NCI-H2196 treated with DMSO at 0.1 percent for 48 hours (cell line): ENCODE results near the gene PSMC3.

Experiments
- DNase-seq: peaks from one replicate; lab custom pipeline; 2025; ENCODE audit not compliant: unreplicated experiment; lab: John Stamatoyannopoulos, UW

Gene PSMC3

GRCh38 chr11:47413908-47414684 is 12.1 kb downstream of the PSMC3 start:
- no peak for DNase-seq

- DNase-seq: no peak
Observed at GRCh38 chr11:47413351-47413750, 12.9 kb downstream of the PSMC3 start.

DNA sequence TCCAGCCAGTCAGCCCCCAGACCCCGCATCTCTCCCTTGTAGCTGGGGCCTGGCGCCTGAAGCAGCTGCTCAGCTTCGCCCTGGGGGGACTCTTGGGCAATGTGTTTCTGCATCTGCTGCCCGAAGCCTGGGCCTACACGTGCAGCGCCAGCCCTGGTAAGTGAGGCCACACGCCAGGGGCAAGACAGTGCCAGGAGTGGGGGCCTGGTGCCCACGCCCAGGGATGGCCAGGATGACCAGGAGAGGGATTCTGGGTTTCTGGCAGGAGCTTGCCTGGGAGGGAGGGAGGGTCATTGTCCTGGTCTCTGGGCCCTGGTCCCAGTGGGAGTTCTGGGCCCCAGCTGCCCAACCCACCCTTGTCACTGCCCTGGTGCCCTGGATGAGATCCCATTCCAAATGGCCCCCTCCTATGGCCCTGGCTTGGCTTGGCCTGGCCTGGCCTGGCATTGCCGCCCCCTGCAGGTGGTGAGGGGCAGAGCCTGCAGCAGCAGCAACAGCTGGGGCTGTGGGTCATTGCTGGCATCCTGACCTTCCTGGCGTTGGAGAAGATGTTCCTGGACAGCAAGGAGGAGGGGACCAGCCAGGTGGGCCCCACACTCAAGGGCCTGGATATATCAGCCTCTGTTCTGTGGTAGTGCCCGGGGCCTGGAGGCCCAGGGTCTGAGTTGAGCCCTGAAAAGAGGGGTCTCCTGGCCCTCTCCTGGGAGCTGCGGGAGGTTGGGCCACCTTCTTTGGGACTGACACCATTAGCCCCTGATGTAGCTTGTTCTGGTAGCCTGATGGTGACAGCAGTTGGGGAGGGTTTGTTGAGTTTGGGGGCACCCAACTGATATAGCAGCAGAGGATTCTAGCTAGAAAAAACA is 14.1 kb downstream of the PSMC3 start:
- no peak for DNase-seq

DNA sequence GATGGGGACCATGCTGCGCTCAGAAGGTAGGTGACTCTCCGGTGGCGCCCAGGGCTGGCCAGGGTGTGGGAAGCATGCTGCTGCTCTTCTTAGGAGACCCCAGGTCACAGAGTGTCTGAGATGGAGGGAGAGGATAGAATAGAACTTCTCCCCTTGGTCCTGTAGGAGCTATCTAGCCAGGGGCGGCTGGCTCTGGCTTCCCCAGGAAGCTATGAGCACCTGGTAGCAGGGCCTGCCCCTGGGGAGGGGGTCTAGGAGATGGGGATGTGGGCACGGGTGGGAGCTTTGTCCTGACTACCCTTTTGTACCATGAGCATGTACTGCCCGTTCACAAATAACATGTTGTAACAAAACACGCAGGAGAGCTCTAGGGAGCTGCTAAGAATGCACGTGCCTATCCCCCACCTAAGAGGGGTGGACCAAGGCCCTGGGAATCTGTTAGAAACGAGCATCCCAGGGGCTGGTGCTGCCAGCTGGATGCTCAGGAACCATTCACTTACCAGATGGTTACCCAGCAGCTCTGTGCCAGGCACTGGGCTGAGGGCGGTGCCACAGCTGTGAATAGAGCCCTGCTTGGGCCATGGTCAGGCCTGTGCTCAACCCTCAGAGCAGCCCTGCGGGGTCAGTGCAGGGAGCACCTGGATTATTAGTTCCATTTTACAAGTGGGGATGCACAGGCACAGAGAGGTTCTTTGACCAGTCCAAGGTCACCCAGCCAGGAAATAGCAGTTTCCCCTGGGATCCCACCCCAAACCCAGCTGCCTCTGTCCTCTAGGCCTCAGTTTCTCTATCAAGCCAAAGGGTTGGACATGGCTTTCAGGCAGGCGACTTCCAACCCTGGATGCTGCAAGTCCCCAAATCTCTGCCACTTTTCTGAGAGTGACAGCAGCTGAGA is 15.6 kb downstream of the PSMC3 start:
- DNase-seq: no peak

DNA sequence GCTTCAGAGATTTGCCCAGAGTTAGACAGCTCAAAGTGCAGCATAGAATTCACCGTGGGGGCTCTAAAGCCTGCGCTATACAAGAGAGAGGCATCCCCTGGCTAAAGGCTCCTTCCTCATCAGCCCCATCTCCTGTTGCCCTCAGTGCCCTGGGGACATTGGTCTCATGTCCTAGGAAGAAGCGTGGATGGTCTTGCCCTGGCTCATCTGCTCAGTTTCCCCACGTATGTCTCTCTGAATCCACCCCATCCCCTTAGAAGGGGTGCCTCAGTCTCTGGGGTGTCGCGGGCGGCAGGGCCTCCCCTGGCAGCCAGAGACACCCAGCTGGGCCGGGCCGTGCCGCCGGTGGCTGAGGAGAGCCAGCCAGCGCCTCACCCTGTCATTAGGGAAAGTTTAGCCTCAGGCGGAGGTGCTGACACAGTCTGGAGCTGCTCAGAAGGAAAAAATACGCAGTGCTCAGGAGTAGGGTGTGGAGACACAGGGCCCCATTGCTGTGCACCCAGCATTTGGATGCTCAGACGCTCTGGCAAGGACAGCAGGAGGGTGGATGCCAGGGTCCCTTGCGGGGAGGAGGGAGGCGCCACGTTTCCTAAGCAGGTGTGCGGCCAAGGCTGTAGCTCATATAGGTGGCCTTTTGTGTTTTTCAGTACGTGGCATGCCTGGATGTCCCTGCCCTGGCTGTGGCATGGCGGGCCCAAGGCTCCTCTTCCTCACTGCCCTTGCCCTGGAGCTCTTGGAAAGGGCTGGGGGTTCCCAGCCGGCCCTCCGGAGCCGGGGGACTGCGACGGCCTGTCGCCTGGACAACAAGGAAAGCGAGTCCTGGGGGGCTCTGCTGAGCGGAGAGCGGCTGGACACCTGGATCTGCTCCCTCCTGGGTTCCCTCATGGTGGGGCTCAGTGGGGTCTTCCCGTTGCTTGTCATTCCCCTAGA is 16.5 kb downstream of the PSMC3 start:
- DNase-seq: no peak

DNA sequence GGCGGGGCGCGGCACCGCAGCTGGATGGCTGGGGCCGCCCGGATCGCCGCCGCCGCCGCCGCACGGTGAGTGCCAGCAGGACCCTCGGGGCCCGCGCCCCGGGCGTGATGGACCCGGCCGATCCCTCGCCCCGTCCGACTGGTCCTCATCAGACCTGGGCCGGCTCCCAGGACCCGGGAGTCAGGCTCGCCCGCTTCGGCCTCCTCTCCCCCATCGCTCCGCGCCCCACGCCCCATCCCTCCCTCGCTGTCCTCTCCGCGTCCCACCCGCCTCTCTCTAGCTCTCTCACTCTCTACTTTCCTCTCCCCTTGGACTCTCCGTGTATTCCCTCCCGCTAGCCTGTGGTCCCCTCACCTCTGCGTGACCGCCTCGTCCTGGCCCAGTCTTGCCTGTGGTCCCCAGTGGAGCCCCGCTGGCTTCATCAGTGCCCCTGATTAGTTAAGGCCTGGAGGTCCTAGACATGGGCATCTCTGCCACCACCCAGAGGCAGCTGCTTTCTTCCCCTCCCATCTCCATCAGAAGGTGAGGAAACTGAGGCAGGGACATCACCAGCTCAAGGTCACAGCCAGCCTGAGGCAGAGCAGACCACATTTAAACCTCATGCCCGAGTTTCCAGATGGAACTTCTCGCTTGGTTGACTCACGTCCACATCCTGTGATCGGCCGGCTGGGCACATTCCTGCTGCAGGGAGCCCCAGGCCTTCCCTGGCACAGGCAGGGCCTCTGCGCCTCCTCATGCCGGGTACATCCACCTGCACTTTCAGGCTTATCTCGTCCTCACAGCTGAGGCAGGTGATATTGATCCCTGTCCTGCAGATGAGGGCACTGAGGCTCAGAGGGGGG is 17.4 kb downstream of the PSMC3 start:
- DNase-seq: no peak

DNA sequence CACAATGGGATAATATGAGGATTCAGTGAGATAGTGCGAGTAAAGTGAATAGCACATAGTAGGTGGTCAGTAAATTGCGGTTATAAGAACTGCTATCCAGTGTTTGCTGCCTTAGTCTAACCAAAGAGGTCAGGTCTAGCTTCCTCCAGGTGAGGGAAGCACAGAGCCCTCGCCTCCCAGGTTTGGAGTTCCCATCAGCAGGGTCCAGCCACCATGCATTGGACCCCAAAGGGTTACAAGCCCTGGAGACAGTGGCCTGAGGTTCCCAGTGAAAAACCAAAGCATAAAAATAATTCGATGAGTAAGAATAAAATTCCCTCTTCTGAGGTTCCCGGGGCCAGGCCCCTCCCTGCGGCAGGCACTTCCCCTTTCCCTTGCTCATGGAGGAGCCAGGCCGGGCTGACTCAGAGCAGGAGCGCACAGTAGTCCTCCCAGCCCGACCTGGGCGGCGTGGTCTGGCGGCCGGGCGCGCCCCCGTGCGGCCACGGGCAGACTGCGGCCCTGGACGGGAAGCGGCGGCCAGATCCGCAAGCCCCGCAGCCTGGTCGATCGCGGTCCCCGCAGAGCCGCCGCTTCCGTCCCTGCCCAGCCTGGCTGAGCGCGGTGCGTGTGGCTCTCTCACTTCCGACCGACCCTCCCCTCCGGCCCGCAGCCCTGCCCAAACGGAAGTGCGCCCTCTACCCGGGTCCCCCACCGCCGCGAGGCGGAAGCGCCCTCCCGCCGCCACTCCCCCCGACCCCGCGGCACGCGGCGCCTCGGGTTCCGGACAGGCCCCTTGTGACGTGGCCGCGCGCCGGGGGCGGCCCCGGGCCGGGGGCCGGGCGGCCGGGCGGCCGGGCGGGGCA is 18.3 kb downstream of the PSMC3 start, which contains the start of gene SLC39A13:
Gene SLC39A13, plus strand, starts transcription at position 845 of the 845 bp plus-strand sequence. CDS start 1,505 bp downstream, outside the sequence.
- DNase-seq: peak; percentile 91

GRCh38 chr11:47406896-47407745 is 19.1 kb downstream of the PSMC3 start:
- no peak for DNase-seq

- no peak for DNase-seq
Observed at GRCh38 chr11:47403571-47403970, 22.7 kb downstream of the PSMC3 start.

GRCh38 chr11:47403135-47403534 is 23.1 kb downstream of the PSMC3 start:
- DNase-seq: no peak

DNA sequence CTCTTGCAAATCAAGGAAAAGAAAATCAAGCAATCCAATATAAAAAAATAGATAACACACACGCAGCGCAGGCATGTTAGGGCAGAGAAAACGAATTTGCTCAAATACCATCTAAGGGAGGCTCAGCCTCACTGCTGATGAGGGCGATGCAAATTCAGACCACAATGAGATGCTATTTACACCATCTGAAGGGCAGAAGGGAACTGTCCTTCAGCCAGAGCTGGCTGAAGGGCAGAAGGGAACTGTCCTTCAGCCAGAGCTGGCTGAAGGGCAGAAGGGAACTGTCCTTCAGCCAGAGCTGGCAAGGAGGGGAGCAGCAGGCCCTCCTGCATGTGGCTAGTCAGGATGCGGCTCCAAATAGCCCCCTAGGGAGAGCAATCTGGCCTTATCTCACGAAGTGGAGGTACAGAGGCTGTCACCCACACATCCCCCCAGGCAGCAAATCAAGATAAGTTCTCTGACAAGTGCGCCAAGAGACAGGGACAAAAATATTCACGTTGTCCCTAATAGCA is 25.4 kb downstream of the PSMC3 start:
- DNase-seq: no peak

GRCh38 chr11:47399860-47400767 is 26.1 kb downstream of the PSMC3 start:
- DNase-seq: no peak

GRCh38 chr11:47398551-47398950 is 27.7 kb downstream of the PSMC3 start:
- no peak for DNase-seq

- DNase-seq: no peak
Observed at GRCh38 chr11:47398011-47398410, 28.2 kb downstream of the PSMC3 start.

DNA sequence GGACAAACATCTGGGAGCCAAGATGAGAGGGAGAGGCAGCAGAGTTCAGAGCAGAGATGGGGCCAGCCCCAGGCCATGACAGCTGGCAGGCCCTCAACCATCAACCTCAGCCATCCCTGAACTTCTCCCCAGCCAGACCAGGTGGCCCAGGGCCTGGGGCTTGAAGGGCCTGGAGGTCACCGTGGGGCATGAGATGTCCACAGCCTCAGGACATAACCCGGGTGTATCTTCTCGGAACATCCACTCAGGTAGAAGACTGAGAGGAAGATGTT is 30.3 kb downstream of the PSMC3 start:
- no peak for DNase-seq
